Sigmoid colon (tissue), 4 donors: ENCODE results near the gene AASDH.

Experiments used
- POLR2AphosphoS5 ChIP-seq, 4 donors: sonication (generic); formaldehyde crosslinking; IDR thresholded peaks; one replicate each; pipeline ENCODE4 v1.6.1; 2017; ENCODE audit warnings: antibody characterized with exemption in 4 of 4
- TF ChIP-seq, protein P1 (sequence below), 4 experiments: fragments of 450-650 bp in 3 of 4; fragments of 200-600 bp in 1 of 4; IDR thresholded peaks; one replicate each; pipeline ENCODE4 v1.5.1; 2016 to 2019; ENCODE audit warnings: antibody characterized with exemption in 4 of 4, mild to moderate bottlenecking in 3 of 4, moderate library complexity in 2 of 4

DNA sequence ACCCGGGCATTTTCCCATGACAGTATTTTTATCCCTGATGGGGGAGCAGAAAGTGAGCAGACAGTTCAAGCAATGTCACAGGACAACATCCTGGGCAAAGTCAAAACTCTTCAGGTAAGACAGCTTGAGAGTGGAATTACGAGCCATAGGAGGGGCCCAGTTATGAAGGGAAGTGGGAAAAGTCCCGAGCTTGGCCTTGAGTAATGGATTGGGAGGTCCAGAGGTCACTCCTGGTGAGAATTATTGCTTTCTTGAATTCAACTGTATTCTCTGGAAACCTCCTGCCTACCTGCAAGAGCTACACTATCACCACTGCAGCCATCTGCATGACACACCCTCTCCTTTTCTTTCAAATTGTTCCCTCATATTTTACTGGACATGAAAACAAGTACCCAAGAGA is 89.1 kb downstream of the AASDH start:
- TF ChIP-seq, protein P1, sequence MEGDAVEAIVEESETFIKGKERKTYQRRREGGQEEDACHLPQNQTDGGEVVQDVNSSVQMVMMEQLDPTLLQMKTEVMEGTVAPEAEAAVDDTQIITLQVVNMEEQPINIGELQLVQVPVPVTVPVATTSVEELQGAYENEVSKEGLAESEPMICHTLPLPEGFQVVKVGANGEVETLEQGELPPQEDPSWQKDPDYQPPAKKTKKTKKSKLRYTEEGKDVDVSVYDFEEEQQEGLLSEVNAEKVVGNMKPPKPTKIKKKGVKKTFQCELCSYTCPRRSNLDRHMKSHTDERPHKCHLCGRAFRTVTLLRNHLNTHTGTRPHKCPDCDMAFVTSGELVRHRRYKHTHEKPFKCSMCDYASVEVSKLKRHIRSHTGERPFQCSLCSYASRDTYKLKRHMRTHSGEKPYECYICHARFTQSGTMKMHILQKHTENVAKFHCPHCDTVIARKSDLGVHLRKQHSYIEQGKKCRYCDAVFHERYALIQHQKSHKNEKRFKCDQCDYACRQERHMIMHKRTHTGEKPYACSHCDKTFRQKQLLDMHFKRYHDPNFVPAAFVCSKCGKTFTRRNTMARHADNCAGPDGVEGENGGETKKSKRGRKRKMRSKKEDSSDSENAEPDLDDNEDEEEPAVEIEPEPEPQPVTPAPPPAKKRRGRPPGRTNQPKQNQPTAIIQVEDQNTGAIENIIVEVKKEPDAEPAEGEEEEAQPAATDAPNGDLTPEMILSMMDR (IDR thresholded peaks at IDR 0.05): no peak
- no peak for TF ChIP-seq POLR2AphosphoS5 (IDR thresholded peaks at IDR 0.05)
